NCI-H2107 (cell line): ENCODE measurements around the gene SRGN.

Source experiments
- DNase-seq: peaks from one replicate; lab custom pipeline; 2025; lab: John Stamatoyannopoulos, UW

Gene SRGN

DNA sequence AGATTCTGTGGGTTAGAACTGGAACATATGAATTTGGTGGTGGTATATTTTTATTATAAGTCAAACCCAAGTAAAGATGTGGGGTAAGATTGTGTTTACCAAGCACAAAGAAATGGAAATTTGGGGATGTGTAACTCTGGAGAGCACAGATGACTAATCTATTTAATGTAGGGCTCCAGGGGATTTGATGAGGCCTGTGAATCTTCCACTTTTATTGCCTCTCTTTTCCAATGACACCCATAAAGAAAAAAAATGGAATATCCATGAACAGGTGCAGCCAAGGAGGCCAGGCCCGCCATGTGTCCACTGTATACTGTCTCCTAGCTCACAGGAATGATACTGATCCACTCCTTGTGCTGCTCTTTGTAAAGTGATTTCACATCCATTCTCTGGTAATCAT lies 2.8 kb downstream of the SRGN start:
- no peak for DNase-seq

DNA sequence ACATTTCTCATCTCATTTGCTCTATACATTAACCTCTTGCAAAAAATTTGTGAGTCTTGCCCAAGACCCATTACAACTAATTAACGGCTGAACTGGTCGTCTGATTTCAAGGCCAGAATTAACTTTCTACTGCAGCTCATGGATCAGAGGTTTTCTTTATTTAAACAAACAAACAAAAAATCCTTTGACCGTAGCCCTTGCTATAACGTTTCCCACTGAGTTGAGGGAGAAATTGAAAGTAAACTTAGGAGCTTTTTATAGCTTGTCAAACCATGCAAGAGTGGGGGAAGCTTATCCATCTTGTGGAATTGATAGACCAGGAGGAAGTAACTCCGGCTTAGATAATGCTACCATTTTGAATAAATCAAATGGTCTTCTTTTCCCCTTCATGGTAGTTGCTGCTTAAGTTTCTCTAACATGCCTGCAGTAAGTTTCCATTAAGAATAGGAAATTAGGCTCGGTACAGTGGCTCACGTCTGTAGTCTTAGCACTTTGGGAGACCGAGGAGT lies 3.3 kb downstream of the SRGN start:
- DNase-seq, result no peak

DNA sequence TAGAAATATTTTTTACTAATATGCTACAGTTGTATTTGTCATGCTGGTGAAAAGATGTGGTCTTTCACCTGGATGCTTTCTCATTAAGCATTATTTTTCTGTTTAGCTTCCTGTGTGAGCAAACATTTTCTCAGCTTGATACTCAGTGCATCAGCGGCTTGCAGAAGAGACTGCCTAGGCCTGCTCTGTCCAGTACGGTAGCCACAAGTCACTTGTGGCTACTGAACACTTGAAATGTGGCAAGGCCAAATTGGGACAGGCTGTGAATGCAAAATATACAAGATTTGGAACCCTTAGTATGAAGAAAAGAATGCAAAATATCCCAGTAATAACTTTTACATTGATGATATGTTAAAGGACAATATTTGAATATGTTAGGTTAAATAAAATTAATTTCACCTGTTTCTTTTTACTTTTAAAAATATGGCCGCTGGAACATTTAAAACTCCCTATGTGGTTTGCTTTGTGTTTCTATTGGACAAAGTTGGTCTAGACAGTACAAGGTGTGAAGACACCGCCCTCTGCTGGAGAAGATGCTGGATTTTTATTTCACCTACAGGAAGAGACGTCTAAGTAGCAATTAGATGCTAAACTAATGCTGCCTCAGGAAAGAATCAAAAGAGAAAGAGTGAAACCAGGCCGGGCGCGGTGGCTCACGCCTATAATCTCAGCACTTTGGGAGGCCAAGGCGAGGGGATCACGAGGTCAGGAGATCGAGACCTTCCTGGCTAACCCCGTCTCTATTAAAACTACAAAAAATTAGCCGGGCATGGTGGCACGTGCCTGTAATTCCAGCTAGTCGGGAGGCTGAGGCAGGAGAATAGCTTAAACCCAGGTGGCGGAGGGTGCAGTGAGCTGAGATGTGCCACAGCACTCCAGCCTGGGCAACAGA lies 5.3 kb downstream of the SRGN start:
- DNase-seq, result peak; percentile 64

DNA sequence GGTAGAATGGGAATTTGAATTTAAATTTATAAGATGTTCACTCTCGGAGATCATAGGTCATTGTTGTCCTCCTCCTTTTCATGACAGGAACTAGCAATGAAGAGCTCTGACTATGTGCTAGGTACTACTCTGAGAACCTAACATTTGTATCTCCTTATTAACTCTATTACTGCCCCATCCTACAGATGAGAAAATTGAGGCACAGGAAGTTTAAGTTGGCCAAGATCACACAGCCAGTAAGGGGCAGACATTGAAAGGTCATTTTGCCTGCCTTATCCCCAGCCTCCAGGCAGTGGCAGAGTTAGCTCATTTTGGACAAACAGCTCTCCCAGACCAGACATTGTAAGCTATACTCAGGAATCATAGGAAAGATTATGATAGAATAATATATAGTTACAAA lies 6.0 kb downstream of the SRGN start:
- DNase-seq, result no peak

DNA sequence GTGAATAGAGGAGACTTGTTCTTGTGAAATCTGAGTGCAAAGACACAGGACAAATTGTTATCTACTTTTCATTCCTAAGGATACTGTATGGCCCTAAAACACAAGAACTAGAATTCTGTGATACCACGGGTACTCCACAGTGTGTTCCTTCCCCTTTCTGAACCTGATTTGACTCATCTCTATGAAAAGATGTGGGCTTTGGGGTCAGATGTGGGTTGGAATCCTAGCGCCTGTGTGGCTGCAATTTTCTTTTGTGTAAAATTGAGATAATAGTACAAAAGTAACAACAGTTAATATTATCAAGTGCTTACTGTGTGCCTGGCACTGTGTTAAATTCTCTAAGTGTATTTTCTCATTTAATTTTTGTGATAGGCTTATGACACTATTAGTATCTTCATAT lies 8.1 kb downstream of the SRGN start:
- DNase-seq, result no peak

DNA sequence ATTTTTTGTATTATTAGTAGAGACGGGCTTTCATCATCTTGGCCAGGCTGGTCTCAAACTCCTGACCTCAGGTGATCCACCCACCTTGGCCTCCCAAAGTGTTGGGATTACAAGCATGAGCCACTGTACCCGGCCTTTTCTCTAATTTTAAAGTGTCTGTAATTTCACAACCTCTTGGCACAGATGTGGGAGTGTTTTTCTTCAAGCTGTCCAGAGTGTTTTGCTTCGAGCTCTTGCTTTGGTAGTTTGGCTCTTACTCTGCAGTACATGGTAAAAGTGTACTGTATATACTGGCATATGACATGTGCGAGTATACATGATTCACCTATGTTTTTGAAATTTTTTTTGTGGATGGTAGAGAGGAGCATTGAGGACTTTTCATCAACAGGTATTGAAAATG lies 9.8 kb downstream of the SRGN start:
- no peak for DNase-seq

DNA sequence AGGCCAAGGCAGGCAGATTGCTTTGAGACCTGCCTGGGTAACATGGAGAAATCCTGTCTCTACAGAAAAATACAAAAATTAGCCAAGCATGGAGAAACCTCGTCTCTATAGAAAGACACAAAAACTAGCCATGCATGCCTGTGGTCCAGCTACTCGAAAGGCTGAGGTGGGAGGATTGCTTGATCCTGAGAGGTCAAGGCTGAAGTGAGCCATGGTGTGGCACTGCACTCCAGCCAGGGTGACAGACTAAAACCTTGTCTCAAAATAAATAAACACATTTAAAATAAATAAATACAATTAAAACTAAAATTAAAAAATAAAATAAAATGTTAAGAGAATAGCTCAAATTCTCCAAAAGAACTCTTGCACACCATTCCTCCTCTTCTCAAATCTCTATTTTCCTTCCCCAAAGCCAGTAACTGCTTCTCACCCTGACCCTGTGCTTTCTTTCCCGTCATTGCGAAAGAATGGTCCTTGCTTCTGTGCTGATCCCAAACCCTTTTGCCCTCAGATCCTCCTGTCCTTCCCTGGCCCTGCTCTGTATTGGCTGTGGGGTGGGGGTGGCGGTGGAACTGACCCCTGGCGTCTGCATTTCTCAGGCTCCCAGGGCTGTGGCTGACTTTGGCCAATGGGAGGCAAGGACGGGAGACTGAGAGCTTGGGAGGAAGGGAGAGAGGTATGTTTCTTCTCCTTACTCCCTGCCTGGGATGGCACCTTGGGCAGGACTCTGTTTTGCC lies 12.4 kb downstream of the SRGN start:
- DNase-seq, result no peak

DNA sequence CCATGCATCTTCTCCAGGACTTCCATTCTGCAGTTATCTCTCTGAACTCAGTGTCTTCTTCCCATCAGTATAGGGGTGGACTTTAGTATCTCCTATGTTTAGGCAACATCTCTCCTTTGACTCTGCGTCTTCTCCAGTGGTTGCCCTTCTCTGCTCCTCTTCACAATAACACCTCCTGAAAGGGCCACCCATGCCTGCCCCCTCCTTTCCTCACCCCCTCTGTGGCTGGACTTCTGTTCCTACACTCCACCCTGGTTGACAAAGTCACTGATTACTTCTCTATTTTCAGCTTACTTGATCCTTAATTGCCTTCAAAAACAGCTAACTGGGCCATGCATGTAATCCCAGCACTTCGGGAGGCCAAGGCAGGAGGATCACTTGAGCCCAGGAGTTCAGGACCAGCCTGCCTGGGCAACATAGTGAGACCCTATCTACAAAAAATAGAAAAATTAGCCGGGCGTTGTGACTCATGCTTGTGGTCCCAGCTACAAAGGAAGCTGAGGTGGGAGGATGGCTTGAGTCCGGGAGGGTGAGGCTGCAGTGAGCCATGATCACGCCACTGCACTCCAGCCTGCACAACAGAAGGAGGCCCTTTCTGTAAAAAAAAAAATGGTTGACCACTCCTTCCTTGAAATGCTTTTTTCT lies 13.7 kb downstream of the SRGN start:
- no peak for DNase-seq

DNA sequence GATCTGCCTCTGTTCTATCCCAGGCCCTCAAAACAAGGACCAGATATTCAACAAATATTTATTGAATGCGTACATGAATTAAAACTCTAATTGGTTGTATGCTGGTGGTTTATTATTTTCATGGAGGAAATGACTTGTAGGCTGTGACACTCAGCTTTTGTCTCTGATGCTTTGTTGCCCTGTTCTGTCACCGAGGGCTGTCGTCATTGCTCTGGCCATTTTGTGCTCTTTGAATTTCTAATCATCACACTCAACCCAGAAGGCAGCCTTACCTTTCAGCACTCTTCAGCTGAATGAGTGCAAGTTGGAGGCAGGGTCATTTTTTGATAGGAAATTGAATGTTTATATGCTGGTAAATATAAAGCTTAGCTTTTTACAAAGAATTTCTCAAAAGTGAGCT lies 14.5 kb downstream of the SRGN start:
- DNase-seq, result no peak

DNA sequence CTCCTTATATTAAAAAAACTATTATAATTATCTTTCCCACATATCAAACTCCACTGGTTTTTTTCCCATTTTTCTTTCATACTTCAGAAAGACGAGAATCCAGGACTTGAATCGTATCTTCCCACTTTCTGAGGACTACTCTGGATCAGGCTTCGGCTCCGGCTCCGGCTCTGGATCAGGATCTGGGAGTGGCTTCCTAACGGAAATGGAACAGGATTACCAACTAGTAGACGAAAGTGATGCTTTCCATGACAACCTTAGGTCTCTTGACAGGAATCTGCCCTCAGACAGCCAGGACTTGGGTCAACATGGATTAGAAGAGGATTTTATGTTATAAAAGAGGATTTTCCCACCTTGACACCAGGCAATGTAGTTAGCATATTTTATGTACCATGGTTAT lies 15.9 kb downstream of the SRGN start:
- no peak for DNase-seq

DNA sequence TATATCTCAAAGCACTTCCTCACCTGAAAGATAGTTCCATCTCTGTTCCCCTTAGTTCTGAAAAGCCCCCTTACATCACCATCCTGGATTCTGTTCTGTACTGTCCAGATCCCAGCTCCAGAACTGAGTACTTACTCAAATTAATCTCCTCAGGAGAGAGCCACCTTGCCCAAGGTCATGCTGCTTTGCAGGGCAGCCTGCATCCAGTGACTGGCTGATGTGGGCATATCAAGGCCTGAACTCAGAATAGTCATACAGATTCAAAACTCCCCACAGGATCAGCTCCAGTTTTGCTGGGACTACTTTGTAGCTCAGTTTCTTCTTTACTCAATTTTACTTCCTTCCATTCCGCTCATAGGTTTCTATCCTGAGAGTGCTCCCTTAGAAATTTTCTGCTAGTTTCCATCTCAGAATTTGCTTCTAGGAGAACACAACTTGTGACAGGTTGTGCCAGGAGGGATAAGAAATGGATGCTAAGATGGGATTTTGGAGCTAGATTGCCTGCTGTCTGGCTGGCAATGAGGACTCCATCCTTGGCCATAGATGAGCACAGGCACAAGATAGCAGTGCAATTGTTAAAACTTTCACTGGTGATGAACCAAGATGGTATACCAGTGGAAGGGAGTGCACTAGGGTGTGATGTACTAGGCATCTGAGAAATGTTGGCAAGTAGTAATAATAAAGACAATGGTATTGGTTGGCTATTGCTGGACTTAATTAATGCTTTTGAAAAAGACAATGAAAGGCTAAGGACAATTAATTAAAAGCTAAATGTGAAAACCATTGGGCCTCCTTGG lies 17.3 kb downstream of the SRGN start:
- DNase-seq, result no peak

DNA sequence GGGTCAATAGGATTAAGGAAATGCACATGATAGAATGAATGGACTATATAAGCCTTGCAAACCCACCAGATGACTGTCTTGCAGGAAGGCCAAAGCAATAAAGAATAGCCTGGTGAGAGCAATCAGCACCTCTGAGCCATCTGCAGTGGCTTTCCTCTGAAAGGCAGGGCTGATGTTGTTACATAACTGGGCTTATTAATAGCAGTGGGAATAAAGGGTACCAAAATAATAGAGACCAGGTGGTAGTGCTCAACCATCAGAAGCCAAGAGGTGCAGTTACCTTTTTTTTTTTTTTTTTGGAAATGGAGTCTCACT lies 19.2 kb downstream of the SRGN start:
- DNase-seq, result no peak

DNA sequence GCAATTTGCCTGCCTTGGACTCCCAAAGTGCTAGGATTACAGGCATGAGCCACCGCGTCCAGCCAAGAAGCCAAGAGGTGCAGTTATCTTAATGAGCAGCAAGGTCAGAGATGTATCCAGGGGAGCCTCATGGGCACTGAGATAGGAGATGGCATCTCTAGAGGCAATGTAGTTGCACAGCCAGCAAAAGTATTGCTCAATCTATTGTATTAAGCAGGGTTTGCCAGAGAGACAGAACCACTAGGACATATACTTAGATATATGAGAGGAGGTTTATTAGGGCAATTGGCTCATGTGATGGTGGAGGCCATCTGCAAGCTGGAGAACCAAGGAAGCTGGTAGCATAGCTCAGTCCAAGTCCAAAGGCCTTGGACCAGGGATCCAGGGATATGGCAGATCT lies 19.8 kb downstream of the SRGN start:
- DNase-seq, result no peak

DNA sequence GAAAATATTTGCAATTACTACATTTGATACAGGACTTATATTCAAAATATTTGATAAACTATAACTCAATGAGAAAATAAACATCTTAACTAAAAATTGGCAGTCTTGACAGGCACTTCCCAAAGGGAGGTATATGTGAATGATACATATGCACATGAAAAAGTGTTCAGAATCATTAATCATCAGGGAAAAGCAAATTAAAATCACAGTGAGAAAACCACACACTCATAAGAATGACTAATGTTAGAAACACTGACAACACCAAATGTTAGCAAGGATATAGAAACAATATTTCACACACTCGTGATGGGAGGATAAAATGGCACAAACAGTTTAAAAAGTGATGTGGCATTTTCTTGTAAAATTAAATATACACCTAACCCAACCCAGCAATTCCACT lies 32.0 kb downstream of the SRGN start:
- no peak for DNase-seq

DNA sequence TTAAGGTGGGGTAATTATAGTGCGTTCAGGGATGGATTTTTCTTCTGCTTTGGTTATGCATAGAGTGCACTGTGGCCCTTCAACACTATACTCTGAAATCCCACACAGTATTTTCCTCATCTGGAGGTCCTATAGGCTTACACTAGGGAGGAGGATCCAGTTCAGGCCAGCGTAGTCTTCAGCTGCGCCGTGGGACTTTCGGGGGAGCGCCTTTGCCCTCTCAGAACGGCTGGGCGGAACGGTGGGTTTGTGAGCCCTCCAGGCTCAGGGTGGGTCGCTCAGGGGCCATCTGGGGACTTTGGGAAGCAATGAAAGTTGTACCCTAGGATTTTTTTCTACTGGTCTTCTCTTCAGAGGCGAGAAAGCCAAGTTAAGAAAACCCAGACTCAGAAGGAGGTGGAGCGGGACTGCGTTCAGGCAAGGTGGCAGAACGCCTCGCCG lies 35.4 kb downstream of the SRGN start:
- no peak for DNase-seq

DNA sequence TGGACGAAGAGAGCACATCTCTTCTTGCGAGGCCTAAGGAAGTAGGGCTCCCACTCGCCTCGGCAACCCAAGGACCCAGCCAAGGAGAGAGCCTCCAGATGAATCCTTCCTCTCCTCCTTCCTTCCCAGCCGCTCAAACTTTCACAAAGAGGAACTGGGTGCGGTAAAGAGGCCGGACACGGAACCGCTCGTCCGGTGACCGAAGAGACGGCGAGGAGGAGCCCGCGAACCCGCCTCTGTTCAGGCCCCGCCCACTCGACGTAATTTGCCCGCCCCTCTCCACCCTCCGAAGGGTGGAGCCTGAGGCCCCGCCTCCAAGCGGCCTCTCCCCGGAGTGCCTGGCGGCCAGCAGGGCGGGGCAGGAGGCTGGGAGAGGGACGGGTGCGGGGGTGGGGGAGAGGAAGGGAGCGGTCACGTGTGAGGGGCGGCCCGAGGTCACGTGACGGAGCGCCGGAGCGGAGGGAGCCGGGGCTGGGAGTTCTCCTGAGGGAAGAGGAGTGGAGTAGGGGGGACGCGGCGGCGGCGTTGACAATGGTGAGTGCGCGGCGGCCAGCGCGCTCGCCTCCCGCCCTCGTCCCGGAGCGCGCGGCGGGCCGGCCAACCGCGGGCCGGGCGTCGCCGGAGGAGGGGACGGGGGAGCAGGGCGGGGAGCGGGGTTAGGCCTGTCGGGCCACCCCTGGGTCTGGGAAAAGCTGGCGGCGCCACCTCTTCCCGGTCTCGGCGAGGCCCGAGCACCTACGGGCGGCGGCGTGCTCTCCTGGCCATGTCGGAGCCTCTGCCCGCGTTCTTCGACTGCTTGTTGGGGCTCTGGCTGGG lies 36.1 kb downstream of the SRGN start, which contains the start of gene VPS26A:
Gene VPS26A, plus strand, starts transcription at position 432 of the 816 bp plus-strand sequence. Its CDS starts 100 bp downstream, at position 532.
- DNase-seq, result peak; percentile 75

DNA sequence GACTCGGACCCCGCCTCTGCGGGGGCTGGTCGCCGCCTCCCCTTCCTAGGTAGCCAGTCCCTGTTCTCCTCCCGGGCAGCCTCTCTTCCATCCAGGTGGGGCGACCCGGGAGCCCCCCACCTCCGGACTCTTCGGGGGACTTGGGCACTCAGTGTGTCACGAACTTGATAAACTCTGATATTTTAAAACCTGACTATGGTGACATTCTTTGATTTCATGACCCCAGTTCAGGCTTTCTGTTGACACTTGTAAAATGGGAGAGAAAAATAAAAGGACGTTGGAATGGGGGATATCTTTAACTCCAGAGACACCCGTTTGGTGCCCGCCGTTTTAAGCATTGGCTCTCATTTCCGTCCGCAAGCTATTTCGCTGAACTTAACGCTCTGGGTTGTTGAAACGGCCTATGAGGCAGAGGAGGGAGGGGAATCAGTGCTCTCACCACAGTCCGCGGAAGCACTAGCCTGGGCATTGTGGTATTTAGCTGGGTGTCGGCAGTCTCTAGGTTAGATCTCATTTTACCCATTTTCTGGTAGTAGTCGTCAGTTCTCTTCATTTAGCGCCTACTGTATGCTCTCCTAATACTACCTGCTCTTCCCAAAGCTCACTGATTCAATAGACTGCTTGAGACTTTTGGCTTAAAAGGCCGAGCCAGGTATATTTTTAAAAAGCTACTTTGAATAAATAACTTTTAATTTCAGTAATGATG lies 36.8 kb downstream of the SRGN start:
- no peak for DNase-seq

DNA sequence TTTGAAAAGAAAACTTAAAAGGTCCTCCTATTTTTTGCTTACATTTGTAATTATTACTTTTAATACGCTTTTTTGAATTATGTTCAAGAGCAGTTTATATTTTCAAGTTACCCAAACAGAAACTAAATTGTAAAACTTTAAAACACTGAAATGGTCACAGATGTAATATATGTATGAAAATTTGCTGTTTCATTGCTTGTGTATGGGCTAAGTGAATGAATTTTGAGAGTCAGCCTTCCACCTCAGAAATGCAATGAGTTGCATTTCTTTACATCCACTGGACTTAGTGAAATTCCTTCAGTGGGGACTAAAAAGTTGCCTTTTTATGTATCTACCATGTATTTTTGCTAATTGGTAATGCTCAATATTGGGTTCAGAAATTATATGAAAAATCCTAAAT lies 37.7 kb downstream of the SRGN start:
- DNase-seq, result no peak

DNA sequence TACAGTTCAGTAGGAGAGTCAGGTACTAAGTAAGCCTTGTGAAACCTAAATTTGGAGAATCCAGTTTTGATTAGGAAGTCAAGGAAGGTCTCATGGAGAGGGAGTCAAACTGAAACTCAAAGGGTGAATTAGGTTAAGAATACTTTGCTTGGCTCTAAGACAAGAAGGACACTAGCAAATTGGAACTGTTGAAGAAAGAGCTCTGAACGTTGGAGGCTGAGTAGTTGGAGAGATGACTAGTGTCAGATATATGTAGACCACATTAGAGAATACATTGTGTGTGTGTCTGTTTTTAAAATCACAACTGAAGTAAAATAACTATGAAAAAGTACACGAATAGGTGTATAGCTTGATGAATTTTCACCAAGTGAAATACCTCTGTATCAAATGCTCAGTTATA lies 42.3 kb downstream of the SRGN start:
- DNase-seq, result no peak

DNA sequence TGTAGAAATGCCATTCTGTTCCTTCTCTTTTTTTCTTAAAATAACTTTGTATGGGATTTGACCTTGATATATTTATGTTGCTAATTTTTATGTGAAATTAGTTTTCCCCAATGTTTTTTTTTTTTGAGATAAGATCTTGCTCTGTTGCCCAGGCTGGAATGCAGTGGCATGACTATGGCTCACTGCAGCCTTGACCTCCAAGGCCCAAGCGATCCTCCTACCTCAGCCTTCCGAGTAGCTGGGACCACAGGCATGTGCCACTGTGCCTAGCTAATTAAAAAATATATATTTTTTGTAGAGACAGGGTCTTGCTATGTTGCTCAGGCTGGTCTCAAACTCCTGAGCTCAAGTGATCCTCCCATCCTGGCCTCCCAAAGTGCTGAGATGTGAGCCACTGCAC lies 52.1 kb downstream of the SRGN start:
- DNase-seq, result no peak
